NOMO-1 (cell line): Measurements from ENCODE around the gene BRD1.

Experiments
- DNase-seq, 2 experiments: peaks; one replicate each; lab custom pipeline; 2025; ENCODE audit not compliant: unreplicated experiment in 2 of 2; lab: John Stamatoyannopoulos, UW

The BRD1 gene

DNA sequence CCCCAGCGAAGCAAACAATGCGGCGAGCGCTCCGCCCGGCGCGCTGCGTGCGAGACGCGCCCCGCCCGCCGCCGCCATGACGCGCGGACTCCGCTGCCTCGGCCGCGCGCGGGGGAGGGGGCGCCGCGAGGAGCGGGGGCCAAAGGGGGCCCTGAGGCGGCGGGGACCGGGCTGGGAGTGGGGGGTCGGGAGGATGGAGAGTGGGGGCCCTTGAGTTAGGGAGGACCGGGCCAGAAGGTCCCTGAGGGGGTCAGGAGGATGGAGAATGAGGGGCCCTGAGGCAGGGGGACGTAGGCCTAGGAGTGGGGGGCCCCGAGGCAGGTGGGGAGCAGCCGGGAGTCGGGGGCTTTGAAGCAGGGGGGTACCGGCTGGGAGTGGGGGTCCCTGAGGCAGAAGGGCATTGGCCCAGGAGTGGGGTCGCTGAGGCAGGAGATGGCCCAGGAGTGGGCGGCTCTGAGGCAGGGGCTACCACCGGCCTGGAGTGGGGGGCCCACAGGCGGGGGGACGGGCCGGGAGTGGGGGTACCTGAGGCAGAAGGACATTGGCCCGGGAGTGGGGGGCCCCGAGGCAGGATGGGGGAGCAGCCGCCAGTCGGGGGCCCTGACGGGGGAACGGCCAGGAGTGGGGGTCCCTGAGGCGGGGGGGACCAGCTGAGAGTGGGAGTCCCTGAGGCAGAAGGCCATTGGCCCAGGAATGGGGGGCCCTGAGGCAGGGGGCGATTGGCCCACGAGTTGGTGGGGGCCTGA, at the start of gene BRD1:
Gene BRD1 (minus strand): TSS at position 21 of the 746 bp plus-strand sequence. CDS start 3,556 bp downstream, outside the sequence.
- peak; percentile 25 to 51 for DNase-seq

DNA sequence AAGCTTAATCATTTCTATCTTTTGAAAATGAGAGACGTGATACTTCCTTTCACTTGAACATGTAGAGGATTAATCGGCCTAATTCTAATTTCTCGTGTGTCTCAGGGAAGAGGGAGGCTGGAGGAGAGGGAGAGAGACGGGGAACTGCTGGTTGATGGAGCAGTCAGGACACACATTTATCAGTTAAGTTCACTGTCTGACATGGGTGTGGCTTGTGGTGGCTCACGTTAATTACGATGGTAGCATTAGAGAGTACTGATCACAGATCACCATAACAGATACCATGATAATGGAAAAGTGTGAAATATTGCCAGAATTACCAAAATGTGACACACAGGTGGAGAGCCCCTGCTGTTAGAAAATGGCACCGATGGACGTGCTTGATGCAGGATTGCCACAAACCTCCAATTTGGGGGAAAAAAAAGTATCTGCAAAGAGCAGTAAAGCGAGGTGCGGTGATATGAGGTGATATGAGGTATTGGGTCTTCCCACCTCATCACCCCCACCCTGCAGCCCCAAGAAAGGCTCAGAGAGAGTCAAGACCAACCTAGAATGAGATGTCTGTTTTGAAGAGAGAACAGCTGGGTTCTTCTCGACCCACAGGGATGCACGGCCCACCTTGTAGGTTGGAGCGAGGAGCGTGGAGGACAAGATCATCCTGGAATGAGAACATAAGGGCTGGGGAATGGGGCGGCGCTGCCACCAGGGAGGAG, 45.7 kb upstream of the BRD1 start:
- DNase-seq, result no peak

DNA sequence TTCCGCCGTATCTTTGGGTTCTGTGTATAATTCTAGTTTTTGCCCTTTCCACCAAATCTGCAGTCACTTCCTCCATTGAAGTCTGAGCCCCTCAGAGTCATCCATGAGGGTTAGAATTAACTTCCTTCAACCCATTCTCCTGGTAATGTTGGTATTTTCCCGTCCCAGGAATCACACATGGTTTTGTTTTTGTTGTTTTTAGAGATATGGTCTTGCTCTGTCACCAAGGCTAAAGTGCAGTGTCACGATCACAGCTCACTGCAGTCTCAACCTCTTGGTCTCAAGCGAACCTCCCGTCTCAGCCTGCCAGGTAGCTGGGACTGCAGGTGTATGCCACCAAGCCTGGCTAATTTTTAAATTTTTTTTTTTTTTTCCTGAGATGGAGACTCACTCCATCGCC, 44.7 kb upstream of the BRD1 start:
- DNase-seq, result no peak

DNA sequence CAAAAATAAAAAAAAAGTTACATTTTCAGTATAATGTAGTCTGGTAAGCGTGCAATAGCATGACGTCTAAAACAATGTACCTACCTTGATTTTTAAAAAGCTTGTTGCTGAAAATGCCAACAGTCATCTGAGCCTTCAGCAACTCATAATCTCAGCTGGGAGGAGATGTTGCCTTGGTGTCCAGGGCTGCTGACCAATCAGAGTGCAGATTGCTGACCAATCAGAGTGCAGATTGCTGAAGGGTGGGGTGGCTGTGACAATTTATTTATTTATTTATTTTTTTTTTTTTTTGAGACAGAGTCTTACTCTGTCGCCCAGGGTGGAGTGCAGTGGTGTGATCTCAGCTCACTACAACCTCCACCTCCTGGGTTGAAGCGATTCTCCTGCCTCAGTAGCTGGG, 43.8 kb upstream of the BRD1 start:
- no peak for DNase-seq

DNA sequence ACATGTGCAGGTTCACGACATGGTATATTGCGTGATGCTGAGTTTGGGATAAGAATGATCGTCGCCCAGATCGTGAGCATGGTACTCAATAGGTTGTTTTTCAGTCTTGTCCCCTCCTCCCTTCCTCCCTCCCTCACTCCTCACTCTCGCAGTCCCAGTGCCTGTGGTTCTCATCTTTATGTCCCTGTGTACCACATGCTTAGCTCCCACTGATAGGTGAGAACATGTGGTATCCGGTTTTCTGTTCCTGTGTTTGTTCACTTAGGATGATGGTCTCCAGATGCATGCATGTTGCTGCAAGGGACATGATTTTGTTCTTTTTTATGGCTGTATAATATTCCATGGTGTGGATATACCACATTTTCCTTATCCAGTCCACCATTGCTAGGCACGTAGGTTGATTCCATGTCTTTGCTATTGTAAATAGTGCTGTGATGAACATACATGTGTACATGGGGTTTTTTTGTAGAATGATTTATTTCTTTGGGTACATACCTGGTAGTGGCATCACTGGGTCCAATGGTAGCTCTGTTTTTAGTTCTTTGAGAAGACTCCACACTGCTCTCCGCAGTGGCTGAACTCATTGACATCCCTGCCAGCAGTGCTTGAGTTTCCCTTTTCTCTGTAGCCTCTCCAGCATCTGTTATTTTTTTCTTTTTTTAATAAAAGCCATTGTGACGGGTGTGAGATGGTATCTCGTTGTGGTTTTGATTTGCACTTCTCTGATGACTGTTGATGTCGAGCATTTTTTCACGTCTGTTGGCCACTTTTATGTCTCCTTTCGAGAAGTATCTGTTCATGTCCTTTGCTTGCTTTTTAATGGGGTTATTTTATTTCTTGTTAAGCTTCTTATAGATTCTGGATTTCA, 42.4 kb upstream of the BRD1 start:
- DNase-seq, result no peak

DNA sequence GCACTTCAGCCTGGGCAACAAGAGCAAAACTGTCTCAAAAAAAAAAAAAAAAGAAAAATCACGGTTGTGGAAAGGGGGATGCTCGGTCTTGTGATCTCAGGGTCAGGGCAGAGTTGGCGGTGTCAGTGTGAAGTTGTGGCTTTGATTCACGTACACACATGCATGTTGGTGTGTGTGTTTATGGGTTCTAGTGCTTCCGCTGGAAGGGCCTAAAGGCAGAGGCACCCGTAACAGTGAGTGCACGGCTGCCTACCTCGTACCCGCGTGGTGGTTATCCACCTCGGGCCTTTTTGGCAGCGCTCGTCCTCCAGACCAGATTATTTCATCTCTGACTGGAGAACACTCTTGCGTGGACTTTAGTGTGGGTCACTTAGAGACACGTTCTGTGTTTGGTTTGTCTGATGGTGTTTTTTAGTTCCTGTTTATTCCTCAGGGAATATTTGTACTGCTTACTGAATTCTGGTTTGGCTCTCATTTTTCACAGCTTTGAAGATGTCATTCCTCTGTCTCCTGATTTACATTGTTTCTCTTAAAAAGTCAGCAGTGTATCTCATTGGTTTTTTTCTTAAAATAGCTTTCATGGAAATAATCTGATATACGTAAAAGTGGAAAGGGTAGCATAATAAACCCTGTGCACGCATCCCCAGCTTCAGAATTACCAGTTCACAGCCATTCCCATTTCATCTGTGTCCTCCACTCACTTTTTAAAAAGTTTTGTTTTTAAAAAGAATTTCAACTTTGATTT, 41.6 kb upstream of the BRD1 start:
- DNase-seq, result no peak

DNA sequence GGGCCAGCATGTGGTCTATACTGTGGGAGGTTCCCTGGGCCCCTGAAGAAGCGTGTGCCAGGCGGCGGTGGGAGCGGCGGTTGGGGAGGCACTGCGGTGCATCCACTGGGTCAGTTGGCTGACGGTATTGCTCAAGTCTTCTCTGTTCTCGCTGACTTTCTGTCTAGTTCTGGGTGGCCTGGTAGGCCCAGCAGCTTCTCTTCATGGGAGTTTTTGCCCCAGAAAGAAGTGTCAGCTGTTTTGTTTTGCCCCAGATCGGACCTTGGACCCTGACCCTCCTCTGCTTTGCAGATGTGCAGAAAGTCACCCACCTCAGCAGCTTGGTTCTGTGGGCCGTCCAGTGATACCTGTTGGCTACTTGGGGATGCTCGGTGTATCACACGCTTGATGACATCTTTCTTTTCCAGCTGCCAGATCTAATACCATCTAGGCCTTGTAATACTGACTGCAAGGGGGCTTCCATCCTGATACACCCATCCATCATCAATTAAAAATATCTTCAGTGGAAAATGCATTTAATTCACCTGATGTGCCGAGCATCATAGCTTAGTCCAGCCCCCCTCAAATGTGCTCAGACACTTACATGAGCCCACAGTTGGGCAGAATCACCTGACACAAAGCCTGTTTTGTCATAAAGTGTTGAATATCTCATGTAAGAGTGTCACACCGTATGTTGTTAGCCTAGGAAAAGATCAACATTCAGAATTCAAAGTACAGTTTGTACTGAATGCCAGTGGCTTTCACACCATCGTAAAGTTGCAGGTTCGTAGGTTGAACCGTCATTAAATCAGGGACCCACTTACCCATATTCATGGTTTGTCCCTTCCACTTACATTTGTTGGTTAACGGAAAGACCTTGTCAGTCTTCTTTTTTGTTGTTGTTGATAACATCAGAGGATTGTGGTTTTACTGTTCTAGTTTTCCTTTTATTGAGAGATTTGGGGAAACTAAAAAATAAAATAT, 39.9 kb upstream of the BRD1 start:
- no peak for DNase-seq

DNA sequence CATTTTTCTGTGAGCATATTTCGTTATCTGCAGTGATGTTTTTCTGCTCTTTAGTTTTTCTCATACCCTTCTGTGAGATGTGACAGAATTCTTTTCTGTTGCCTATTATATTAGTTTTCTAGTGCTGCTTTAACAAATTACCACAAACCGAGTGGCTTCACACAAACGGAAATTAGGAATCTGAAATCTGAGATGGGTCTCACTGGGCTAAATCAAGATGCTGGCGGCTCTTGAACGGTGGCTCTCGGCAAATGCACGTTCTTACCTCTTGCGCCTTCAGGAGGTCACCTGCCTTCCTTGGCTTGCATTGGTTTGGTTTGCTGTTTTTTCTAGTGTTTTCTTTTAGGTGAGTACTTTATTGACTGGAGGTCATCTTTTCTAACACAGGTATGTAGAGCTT, 39.0 kb upstream of the BRD1 start:
- no peak for DNase-seq

DNA sequence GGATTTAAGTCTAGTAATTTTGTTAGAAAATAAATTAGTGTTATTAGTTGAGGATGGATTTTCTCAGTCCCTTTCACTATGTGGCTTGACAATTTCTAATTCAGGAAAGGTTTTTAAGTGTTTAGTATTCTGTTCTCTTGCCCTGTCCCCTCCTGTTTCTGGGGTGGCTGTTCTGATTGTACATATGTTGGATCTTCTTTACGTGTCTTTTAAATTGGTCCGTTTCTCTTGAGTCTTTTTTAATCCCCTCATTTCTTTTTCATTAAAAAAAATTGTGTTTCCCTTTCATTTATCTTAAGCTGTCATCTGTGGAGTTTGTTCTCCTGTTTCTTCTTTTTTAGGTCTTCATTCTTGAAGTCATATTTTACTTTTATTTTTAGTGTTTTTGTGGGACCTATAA, 38.5 kb upstream of the BRD1 start:
- DNase-seq, result no peak

DNA sequence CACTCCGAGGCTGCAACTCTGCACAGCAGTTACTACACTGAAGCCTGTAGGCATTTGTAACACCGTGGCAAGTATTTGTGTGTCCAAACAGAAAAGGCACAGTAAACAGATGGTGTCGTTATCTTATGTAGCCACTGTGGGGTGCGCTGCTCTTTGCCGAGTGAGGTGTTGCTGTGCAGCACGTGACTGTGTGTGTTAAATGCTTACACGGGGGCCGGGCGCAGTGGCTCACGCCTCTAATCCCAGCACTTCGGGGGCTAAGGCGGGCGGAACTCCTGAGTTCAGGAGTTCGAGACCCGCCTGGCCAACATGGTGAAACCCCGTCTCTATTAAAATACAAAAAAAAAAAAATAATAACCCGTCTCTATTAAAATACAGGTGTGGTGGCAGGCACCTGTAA, 37.5 kb upstream of the BRD1 start:
- no peak for DNase-seq

DNA sequence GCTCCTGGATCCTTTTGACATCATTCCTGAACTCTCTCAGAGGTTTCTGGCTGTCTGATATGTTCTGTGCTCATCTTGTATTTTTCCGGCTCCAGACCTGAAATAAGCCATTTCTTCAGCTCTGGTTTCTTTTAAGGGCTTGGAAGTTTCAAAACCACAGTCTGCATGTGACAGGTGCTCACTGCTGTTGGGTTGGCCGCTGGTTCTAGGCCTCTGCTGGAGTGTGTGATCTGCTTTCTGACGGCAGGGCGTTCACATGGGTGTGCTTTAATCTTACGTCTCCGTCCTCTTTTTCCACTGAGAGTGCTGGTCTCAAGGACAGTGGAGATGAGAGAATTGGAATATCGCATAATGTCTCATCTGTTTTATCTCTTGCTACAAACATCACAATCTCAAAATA, 36.3 kb upstream of the BRD1 start:
- no peak for DNase-seq

DNA sequence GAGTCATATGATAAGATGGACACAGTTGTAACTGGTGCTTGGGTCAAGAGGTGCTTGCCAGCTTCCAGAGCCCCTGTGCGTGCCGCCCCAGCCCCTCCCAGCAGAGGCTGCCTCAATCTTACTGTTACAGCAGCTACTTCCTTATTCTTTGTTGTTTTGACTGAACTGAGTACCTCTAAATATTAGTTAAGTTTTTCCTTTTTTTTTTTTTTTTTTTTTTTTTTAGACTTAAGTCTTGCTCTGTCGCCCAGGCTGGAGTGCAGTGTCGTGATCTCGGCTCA, 34.8 kb upstream of the BRD1 start:
- no peak for DNase-seq

DNA sequence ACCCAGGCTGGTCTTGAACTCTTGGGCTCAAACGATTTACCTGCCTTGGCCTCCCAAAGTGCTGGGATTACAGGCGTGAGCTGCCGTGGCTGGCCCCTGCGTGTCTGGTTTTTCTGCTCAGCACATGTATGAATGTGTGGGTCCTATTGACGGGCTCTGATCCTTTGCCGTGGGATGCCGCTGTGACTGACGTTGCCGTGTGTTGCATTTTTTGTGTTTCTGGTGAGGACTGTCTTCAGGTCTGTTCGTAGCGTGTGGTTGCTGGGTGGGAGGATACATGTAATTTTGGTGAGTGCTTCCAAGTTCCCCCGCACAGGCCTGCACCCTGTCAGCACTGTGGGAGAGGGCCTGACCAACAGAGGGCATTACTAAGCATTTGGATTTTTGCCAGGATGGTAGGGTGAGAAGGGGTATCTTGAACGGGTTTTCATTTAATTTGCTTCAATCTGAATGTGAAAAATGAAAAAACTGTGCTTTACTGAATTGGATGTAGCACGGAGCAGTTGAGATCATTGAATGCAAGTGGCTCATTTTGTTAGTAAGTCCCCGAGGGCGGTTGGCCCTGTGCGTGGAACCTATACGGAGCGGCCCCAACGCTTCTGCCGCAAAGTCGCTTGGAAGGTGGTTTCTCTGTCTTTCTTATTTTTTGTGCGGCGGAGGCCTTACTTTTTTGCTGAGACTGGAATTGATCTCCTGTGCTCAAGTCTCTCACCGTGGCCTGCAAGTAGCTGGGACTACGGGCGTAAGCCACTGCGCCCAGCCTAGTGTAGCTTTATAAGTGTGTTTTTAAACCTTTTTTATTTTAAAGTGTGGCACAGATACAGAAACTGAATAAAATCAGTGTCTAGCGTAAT, 34.2 kb upstream of the BRD1 start:
- DNase-seq, result no peak

DNA sequence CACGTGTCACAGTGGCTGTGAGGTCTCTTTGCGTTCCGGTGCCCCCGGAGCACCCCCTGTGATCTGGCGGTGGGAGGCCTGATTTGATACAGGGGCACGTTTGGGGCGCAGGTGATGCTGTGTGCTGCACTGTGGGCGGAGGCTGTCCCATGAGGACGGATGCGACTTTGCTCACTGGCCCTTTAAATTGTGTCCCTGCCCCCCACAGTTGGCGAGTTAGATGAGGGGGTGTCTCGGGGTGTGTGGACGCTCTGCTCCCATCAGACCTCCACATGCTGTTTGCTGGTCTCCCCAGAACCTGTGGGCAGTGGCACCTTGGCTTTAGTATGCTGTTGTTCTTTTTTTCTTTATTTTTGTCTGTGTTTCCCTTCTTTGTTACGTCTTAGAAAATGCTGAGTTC, 31.2 kb upstream of the BRD1 start:
- DNase-seq, result no peak

DNA sequence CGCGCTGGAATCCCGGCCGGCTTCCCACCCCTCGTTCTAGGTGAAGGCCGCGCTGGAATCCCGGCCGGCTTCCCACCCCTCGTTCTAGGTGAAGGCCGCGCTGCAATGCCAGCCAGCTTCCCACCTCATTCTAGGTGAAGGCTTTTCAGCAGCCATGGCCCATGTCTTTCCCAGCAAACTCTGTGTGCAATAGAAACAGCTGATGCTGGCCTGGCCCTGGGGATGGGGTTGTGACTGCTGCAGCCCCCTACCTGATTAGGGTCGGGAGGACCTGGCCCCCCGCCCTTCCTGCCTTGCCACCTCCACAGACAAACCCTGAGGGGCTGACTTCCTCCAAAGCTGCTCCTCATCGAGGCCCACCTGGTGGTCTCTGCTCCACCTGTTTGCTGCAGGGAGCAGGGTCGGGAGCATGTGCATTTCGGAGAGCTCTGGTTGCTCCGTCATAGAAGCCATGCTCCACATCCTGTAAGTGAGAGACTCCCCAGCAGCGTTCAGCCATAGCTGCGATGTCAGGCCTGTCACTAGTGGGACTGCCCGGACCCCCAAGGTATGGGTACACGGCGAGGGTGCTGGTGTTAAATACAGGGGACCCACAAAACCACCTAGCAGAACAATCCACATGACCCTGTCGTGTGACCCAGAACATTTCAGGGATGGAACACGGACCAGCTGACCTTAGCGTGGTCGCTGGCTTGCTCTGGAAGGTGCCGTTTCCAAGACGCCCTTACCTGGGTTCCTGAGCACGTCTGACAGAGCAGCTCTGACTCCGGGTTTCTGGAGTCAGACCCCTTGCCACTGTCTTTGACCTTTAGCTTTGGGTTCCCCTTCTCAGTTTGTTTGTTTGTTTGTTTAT, 29.3 kb upstream of the BRD1 start:
- DNase-seq, result no peak

DNA sequence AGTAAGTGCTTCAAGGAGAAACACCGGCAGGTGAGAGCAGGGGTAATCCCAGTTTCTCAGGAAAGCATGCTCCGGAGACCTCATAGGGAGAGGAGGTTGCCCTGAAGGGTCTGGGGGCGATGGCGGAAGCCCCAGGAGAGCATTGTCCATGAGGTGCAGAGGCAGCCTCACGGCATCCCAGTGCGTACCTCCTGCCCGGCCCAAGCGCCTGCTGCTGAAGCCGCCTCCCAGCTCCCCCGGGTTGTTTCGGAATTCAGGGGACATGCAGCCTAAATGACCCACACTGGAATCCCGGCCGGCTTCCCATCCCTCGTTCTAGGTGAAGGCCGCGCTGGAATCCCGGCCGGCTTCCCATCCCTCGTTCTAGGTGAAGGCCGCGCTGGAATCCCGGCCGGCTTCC, 28.7 kb upstream of the BRD1 start:
- DNase-seq, result no peak

DNA sequence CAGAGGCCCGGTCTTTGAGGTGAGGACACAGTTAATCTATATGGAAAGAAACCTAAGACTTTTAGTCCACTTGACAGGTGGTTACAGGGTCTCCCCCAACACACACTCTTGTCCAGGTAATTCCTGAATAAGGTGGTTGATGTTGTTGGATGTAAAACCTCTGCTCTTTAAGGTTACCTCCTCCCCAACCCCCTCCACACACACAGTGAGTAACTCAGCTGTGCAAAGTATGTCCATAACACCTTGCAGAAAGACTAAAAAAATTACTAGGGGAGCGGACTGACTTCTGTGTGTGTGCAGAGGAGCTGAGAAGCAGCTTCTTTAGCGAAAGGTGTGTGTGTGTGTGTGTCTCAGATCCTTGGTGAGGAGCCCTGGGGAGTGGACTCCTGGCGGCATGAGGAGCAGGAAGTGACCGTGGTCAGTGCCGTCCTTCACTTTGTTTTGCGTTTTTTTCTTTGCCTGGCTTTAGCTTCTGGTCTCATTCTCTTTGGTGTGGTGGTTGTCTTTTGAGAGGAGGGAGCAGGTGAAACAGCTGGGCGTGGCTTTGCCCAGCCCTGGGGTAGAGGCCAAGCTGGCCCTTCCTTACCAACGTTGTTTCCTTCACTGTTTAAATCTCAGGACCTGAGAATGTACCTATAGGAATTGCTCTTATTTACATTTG, 27.7 kb upstream of the BRD1 start:
- no peak for DNase-seq
